HG03460 (cell line): Measurements from ENCODE around the gene CYSRT1.
A peak's percentile ranks its signal among the peaks of the same experiment; 100 is the strongest.

Experiments
- ATAC-seq: cut with Tn5 transposase; IDR thresholded peaks from one replicate; pipeline ENCODE4 v1.9.1; 2021; ENCODE audit not compliant: unreplicated experiment

CYSRT1 gene

DNA sequence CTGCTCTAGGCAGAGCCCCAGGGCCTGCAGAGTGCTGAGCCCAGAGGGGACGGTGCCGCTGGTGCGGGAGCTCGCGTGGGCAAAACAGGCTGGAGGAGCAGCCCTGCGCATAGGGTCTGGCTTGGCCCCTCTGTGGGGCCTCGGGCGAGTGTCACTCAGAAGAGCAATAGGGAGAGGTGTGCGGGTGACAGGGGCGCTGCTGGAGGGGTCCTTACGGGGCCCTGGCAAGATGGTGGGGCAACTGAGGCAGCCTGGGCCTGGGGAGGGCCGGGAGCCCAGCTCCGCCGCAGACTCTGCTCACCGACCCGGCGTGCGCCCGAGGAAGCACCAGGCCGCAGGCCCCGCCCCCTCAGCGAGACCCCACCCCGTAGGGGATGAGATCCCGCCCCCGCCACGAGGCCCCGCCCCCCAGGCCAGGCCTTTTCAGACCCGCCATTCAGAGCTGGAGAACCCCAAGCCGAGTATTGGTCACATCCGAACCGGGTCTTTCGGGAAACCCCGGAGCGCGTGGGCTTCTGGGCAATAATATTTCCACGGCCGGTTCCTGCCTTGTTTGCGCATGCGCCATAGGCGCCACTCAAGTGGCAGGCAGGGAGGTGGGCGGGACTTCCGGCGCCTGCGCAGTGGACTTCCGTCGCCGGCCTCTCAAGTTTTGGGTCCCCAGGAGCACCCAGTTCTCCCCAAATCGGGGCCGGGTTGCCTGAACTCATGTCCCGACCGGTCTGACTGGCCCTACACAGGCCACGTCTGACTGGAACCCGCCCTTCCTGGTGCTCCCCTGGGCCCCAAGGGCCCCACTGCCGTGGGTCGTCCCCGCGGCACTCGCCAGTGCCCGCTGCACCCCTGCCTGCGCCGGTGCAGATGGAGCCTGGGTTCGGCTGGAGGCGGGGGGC, 1.6 kb upstream of the CYSRT1 start:
- peak; percentile 65 for ATAC-seq

GRCh38 chr9:137225699-137226331, 841 bp downstream of the CYSRT1 start:
- ATAC-seq: no peak

DNA sequence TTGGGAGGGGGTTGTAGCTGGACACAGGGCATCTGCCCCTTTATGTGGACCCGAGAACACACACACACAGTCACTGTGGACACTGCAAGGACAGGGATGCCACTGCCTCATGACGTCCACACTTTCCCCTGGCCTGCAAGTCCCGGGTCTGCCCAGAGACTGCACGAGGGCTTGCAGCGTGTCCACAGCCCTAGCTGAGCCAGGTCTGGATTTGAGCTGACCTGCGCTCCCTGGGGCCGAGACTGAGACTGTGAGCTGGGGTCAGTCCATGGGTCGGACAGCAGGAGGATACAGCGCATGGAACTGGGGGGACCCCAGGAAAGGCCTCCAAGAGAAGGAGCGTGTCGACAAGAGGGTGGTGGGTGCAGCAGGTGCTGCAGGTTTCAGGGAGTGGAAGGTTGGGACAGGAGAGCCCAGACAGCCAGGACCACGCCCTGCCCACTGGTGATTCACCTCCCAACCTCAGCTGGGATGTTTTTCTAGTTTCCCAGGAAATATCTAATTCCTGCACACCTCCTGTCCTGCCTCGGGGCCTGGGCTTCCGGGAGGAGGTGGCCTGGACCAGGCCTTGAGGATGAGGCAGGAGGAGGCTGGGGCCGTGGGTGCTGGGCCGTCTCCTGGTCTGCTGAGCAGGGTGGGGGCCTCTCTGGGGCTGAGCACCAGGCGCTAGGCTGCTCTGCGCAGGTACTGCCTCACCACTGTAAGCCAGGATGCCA, 1.5 kb downstream of the CYSRT1 start:
- ATAC-seq: no peak

GRCh38 chr9:137227054-137227852, 2.3 kb downstream of the CYSRT1 start, which contains the start of gene RNF224:
Gene RNF224 (plus strand): TSS chr9:137227502. CDS start chr9:137228336, 834 bp downstream.
- no peak for ATAC-seq

GRCh38 chr9:137227853-137228505, 3.0 kb downstream of the CYSRT1 start:
- no peak for ATAC-seq

DNA sequence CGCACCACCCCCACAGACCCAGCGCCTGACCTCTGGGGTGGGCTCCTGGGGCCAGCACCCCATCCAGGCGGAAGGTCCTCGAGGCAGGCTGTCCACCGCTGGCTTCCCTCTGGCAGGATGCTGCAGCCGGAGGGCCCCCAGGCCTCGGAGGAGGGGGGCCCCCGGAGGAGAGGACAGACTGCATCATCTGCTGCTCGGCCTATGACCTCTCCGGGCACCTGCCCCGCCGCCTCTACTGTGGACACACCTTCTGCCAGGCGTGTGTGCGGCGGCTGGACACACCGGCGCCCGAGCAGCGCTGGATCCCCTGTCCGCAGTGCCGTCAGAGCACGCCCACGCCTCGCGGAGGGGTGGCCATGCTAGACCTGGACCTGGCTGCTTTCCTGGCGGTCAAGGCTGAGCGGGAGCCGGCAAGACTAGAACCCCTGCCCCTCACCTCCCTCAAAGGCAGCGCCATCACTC, 3.6 kb downstream of the CYSRT1 start:
- no peak for ATAC-seq

GRCh38 chr9:137228968-137229896, 4.3 kb downstream of the CYSRT1 start:
- no peak for ATAC-seq

- no peak for ATAC-seq
Measured at GRCh38 chr9:137229903-137230704, 5.1 kb downstream of the CYSRT1 start.

GRCh38 chr9:137230705-137231371, 5.9 kb downstream of the CYSRT1 start, which contains the start of gene SLC34A3:
Gene SLC34A3 (plus strand): TSS chr9:137230901. CDS start chr9:137231703, 802 bp downstream.
- no peak for ATAC-seq

DNA sequence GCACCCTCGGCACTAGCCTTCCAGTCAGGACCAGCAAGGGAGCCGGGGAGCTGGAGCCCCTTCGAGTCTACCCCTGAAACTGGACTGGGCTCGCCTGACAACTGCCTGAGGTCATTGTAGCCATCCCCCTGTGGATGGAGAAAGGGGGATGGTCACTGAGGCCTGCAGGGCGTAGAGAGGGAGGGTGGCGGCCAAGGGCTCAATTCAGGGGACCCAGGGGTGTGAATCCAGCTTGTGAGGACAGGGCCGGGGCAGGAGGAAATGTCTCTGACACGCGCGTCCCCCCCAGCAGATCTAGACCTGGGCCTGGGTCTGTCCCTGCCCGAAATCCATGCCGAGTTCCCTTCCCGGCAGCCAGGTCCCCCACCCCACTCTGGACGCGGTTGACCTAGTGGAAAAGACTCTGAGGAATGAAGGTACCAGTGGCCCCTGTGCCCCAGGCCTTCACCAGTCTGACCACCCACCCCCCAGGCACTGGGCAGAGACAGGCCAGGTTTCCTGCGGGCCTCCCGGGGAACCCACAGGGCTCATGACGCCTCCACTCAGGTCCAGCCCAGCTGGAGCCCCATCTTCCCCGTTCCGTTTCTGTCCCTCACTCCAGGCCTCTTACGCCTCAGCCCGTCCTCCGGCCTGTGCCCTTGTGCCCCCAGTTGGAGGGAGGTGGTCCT, 6.5 kb downstream of the CYSRT1 start:
- no peak for ATAC-seq

GRCh38 chr9:137232101-137232500, 7.1 kb downstream of the CYSRT1 start:
- no peak for ATAC-seq

DNA sequence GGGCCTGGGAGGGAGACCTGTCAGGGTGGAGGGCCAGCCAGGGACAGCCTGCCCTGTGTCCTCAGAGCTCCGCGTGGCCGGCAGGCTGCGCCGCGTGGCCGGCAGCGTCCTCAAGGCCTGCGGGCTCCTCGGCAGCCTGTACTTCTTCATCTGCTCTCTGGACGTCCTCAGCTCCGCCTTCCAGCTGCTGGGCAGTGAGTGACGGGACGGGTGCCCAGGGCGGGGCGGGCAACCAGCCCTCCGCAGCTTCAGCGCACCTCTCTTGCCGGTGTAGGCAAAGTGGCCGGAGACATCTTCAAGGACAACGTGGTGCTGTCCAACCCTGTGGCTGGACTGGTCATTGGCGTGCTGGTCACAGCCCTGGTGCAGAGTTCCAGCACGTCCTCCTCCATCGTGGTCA, 7.5 kb downstream of the CYSRT1 start:
- ATAC-seq: no peak

DNA sequence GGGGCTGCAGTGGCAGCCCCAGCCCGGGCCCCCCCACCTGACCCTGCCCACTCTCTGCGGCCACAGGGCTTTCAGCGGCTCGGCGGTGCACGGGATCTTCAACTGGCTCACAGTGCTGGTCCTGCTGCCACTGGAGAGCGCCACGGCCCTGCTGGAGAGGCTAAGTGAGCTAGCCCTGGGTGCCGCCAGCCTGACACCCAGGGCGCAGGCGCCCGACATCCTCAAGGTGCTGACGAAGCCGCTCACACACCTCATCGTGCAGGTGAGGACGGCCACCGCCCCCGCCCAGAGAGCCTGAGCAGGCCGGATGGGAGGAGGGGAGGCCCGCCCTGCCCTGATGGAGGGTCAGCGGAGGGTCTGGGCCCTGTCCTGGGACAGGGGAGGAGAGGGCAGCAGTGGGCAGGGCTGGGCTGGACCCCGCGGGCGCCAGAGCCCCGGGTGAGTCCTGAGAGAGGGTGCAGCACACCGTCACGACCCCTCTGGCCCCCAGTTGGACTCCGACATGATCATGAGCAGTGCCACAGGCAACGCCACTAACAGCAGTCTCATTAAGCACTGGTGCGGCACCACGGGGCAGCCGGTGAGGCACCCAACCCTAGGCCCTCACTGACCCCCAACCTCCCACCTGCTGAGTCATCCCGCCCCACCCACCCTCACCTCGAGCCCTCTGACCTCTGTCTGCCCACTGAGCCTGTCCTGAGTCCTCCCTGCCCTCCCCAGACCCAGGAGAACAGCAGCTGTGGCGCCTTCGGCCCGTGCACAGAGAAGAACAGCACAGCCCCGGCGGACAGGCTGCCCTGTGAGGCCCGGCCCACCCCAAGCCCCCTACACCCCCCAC, 8.4 kb downstream of the CYSRT1 start:
- ATAC-seq: no peak

- no peak for ATAC-seq
Measured at GRCh38 chr9:137234055-137234697, 9.2 kb downstream of the CYSRT1 start.

- ATAC-seq: no peak
Measured at GRCh38 chr9:137234758-137235423, 9.9 kb downstream of the CYSRT1 start.
